T-cell (primary cell): ENCODE results near the gene MTREX. TPM values are rescaled to one million over a fixed set of nuclear protein-coding genes. Genes with fewer than 3 reads are reported as not detected.

Experiments used
- ATAC-seq, 4 experiments: fragments of 200-7000 bp in 3 of 4; fragments of 150-1000 bp in 1 of 4; cut with Tn5 transposase; replicated peaks in 1 of 4; 1 replicate in 3 of 4; 2 replicates in 1 of 4; pipeline ENCODE4 v1.10.0; 2021; ENCODE audit warnings: moderate library complexity in 3 of 4, mild to moderate bottlenecking in 2 of 4, moderate number of reproducible peaks in 1 of 4
- CTCF ChIA-PET, 2 donors: fragments of 300-600 bp; sonication (Branson Sonifier 250); formaldehyde crosslinking; loops; one replicate each; lab custom pipeline; 2022; ENCODE audit warnings: antibody characterized with exemption in 2 of 2; lab: Charles Lee
- POLR2A ChIA-PET, 2 donors: fragments of 300-600 bp; sonication (Branson Sonifier 250); formaldehyde crosslinking; loops; one replicate each; lab custom pipeline; 2022; ENCODE audit warnings: antibody characterized with exemption in 2 of 2; lab: Charles Lee
- DNase-seq, 35 experiments: peaks; one replicate each; pipeline versions ENCODE4 v3.0.0 to v3.0.0-alpha.2; 2013 to 2023
- H3K27ac ChIP-seq: one replicate; pipeline ENCODE4 v1.5.1; 2013; ENCODE audit warnings: low read length
- H3K27me3 ChIP-seq, 2 experiments: replicated peaks in 1 of 2; 1 replicate in 1 of 2; 2 replicates in 1 of 2; pipeline versions ENCODE4 v1.6.1 to v1.7.0; 2013; ENCODE audit warnings: low read length in 1 of 2, mixed read lengths in 1 of 2; ENCODE audit not compliant: control insufficient read depth in 2 of 2, insufficient read depth in 2 of 2; ENCODE audit errors: extremely low read depth in 1 of 2
- H3K36me3 ChIP-seq, 2 donors: 1 replicate in 1 of 2; 2 replicates in 1 of 2; pipeline versions ENCODE4 v1.6.1 to v1.7.0; 2013; ENCODE audit warnings: low read length in 1 of 2; ENCODE audit not compliant: control insufficient read depth in 2 of 2, insufficient read depth in 1 of 2; ENCODE audit errors: extremely low read depth in 1 of 2
- H3K4me1 ChIP-seq, 2 experiments: 1 replicate in 1 of 2; 2 replicates in 1 of 2; pipeline versions ENCODE4 v1.6.1 to v1.7.0; 2013; ENCODE audit warnings: low read length in 2 of 2, mixed read lengths in 1 of 2; ENCODE audit not compliant: insufficient read depth in 2 of 2, control insufficient read depth in 1 of 2; ENCODE audit errors: extremely low read depth in 1 of 2
- H3K4me3 ChIP-seq, 2 donors: 1 replicate in 1 of 2; 2 replicates in 1 of 2; pipeline versions ENCODE4 v1.5.1 to v1.7.0; 2013; ENCODE audit warnings: mild to moderate bottlenecking in 2 of 2, low read length in 1 of 2, moderate library complexity in 1 of 2; ENCODE audit not compliant: control insufficient read depth in 1 of 2; ENCODE audit errors: extremely low read depth in 1 of 2
- H3K9me3 ChIP-seq: 2 replicates; pipeline ENCODE4 v1.7.0; 2013
- H3K27ac Mint-ChIP-seq, 2 donors: one replicate each; pipeline ENCODE4 v1.8.0; 2020 to 2021; ENCODE audit warnings: mild to moderate bottlenecking in 2 of 2, mixed read lengths in 2 of 2
- H3K27me3 Mint-ChIP-seq, 2 donors: one replicate each; pipeline ENCODE4 v1.8.0; 2021 to 2022; ENCODE audit warnings: mixed read lengths in 2 of 2
- H3K36me3 Mint-ChIP-seq: one replicate; pipeline ENCODE4 v1.8.0; 2021; ENCODE audit warnings: mixed read lengths
- H3K4me1 Mint-ChIP-seq, 3 donors: one replicate each; pipeline ENCODE4 v1.8.0; 2020 to 2022; ENCODE audit warnings: mixed read lengths in 3 of 3, mild to moderate bottlenecking in 1 of 3
- H3K4me3 Mint-ChIP-seq, 3 donors: one replicate each; pipeline ENCODE4 v1.8.0; 2020 to 2022; ENCODE audit warnings: mild to moderate bottlenecking in 3 of 3, mixed read lengths in 3 of 3, moderate library complexity in 3 of 3
- H3K9me3 Mint-ChIP-seq, 3 donors: one replicate each; pipeline ENCODE4 v1.8.0; 2020 to 2022; ENCODE audit warnings: mixed read lengths in 3 of 3
- WGBS: methylation state at CpG from one replicate; pipeline ENCODE4 v1.1.5; 2013; ENCODE audit warnings: missing lambda C conversion rate; ENCODE audit not compliant: insufficient coverage; 5-methylcytosine and 5-hydroxymethylcytosine counted together
- total RNA-seq, 35 experiments: library from RNA in 6 of 35; stranded (reverse) in 6 of 35; fragments of 120-200 nt in 1 of 35; gene quantifications; one replicate each; pipeline versions ENCODE4 v1.2.1 to v1.2.4 and lab custom pipeline; 2013 to 2026

MTREX gene
- total RNA-seq, 5 donors from 2014 or later (not counting 1 experiment from before 2014, with no cell fraction given), result 60.2 to 75.1 (median 62.0) TPM

DNA sequence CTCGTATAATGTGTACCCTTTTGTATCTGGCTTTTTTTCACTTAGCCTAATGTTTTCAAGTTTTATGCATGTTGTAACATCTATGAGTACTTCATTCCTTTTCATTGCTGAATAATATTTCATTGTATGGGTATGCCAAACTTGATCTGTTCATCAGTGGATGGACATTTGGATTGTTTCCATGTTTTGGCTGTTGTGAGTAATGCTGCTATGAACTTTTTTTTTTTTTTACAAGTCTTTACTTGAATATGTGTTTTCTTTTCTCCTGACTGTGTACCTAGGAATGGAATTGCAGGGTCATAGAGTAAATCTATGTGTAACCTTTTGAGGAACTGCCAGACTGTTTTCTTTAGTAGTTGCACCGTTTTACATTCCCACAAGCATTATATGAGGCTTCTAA lies 52.4 kb downstream of the MTREX start:
- no peak overlapping the region for H3K4me3 Mint-ChIP-seq
- DNase-seq (no peak), ATAC-seq (no peak)
- Histone ChIP-seq H3K27ac (no peak overlapping the region), H3K27me3 (no peaks in the 10 kb centered on the region), H3K9me3 (no peaks in the 10 kb centered on the region), H3K4me1 (no peaks in the 10 kb centered on the region), H3K36me3 (peaks cover 12 to 44% of the 10 kb centered on the region in 2 donors), H3K4me3 (no peak overlapping the region)
- H3K27me3 Mint-ChIP-seq, result no peaks in the 10 kb centered on the region
- no CpG with 5 or more reads among the region's 2 CpGs for WGBS
- POLR2A ChIA-PET, result no interaction called here
- CTCF ChIA-PET, result no interaction called here
- no peaks in the 10 kb centered on the region for H3K9me3 Mint-ChIP-seq
- peaks cover 49% of the 10 kb centered on the region for H3K36me3 Mint-ChIP-seq
- H3K27ac Mint-ChIP-seq, result no peak overlapping the region
- peaks cover 0 to 4% (median 1%) of the 10 kb centered on the region in 3 donors for H3K4me1 Mint-ChIP-seq

DNA sequence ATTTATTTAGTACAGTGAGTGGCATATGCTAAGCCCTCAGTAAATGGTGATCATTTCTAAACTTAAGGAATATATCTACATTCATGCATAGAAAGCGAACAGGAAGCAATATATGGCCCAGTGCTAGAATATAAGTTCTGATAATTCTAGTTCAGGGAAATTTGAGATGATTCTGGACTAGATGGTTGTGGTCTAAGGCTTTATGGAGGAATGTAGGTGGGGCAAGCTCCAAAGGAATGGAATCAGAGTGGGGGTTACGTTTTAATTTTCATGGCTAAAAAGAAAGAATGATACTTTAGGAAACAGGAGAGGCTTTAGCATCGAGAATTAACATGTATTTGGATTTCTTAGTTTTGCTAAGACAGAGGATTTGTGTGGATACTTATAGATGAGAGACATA lies 56.1 kb downstream of the MTREX start:
- ChIA-PET CTCF (no interaction called here), POLR2A (no interaction called here)
- H3K27me3 ChIP-seq, result no peaks in the 10 kb centered on the region
- no peak for DNase-seq
- H3K4me3 ChIP-seq, result no peak overlapping the region
- Mint-ChIP-seq H3K36me3 (peaks cover 48% of the 10 kb centered on the region), H3K4me1 (peaks cover 0 to 4% (median 1%) of the 10 kb centered on the region in 3 donors), H3K27me3 (no peaks in the 10 kb centered on the region), H3K9me3 (no peaks in the 10 kb centered on the region), H3K27ac (no peak overlapping the region), H3K4me3 (no peak overlapping the region)
- no peaks in the 10 kb centered on the region for H3K4me1 ChIP-seq
- no peak for ATAC-seq
- H3K36me3 ChIP-seq, result peaks cover 10 to 35% of the 10 kb centered on the region in 2 donors
- 86% methylated on average over 1 of the region's 3 CpGs for WGBS
- no peak overlapping the region for H3K27ac ChIP-seq
- no peaks in the 10 kb centered on the region for H3K9me3 ChIP-seq

DNA sequence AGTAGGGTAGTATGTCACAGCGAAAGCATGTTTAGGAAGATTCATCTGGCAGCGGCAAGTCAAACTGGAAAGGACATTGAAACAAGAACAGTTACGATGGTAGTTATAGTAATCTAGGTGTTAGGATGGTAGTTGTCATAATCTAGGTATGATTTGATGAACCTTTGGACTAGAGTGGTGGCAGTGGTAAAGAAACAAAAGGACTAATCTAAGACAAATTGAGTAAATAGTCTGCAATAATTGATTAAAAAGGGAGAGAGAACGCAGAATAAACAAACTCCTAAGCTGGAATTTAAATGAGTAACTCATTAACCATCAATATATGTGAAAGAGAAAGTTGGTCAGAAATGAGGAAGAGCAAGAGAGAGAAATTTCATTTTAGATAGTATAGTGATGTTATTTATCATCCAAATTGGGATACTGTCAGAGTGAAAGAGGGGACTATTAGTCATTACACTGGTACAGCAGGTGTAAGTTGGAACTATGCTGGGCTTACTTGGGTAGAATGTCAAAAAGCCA lies 56.8 kb downstream of the MTREX start:
- Mint-ChIP-seq H3K9me3 (no peaks in the 10 kb centered on the region), H3K4me1 (peaks cover 0 to 4% (median 1%) of the 10 kb centered on the region in 3 donors), H3K36me3 (peaks cover 45% of the 10 kb centered on the region), H3K27me3 (no peaks in the 10 kb centered on the region), H3K4me3 (no peak overlapping the region), H3K27ac (no peak overlapping the region)
- Histone ChIP-seq H3K36me3 (peaks cover 10 to 36% of the 10 kb centered on the region in 2 donors), H3K9me3 (no peaks in the 10 kb centered on the region), H3K4me1 (no peaks in the 10 kb centered on the region), H3K4me3 (no peak overlapping the region), H3K27ac (no peak overlapping the region), H3K27me3 (no peaks in the 10 kb centered on the region)
- CTCF ChIA-PET, result no interaction called here
- ATAC-seq (no peak), DNase-seq (no peak)
- WGBS, result 60% methylated on average over 1 of the region's 4 CpGs
- POLR2A ChIA-PET, result no interaction called here

DNA sequence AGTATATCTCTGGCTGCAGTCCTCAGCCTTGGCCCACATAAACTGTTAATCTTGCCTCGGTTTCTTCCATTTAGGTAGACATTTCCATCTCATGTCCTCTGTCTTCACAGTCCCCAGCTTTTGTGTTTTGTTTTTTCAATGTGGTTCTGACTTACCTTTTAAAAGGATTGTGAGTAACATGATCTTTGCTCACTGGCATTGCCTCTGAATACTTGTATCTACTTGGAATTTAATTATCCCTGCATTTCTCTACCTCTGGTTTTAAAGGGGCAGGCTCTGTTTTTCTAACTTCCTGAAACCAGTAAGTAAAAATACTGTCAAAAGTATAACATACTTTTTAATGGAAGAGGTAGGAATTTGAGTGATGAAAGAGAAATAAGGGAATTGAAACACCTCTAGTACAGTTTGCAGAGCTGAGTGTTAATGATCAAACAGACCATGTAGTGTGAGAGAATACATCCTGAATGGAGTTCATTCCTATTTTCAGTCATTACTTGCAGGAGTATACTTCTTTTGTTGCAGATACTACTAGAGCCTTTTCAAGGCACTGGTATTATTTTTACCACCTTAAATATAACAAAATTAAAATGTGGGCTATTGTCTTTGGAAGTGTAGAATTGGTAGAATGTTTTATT lies 62.6 kb downstream of the MTREX start:
- Mint-ChIP-seq H3K9me3 (peaks cover 5 to 18% (median 10%) of the 10 kb centered on the region in 3 donors), H3K36me3 (peaks cover 67% of the 10 kb centered on the region), H3K27ac (no peak overlapping the region), H3K4me1 (peaks cover 0 to 6% (median 0%) of the 10 kb centered on the region in 3 donors), H3K4me3 (no peak overlapping the region), H3K27me3 (no peaks in the 10 kb centered on the region)
- no CpG with 5 or more reads among the region's 1 CpG for WGBS
- Histone ChIP-seq H3K27me3 (no peaks in the 10 kb centered on the region), H3K4me1 (no peaks in the 10 kb centered on the region), H3K4me3 (no peak overlapping the region), H3K27ac (no peak overlapping the region), H3K9me3 (peaks cover 3% of the 10 kb centered on the region), H3K36me3 (peaks cover 7 to 49% of the 10 kb centered on the region in 2 donors)
- ChIA-PET CTCF (no interaction called here), POLR2A (no interaction called here)
- DNase-seq (no peak), ATAC-seq (no peak)

DNA sequence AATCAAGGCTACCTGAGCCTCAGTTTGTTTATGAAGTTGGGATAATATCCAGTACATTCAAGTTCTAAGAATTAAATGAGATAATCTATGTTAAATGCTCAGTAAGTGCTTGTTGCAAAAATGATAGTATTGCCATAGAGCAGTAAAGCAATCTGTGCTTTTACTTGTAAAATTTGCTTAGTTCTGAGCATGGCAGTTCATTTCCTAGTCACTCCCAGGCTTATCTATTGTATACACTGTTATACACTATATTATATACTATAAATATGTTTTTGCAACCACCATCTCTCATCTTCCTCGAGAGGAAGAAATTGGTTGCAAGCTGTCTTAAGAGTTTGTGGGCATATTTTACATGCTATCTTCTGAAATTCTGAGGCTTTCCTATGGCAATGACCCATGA lies 63.4 kb downstream of the MTREX start:
- no peak overlapping the region for H3K4me3 Mint-ChIP-seq
- Histone ChIP-seq H3K9me3 (peaks cover 3% of the 10 kb centered on the region), H3K36me3 (peaks cover 7 to 52% of the 10 kb centered on the region in 2 donors), H3K27me3 (no peaks in the 10 kb centered on the region), H3K27ac (no peak overlapping the region), H3K4me1 (no peaks in the 10 kb centered on the region), H3K4me3 (no peak overlapping the region)
- peaks cover 72% of the 10 kb centered on the region for H3K36me3 Mint-ChIP-seq
- H3K4me1 Mint-ChIP-seq, result peaks cover 0 to 6% (median 0%) of the 10 kb centered on the region in 3 donors
- no peaks in the 10 kb centered on the region for H3K27me3 Mint-ChIP-seq
- ChIA-PET POLR2A (no interaction called here), CTCF (interaction anchor here in 1 of 2 donors (0.6 kb wide), 1 partner anchor 1410 kb away, joined by 7 read pairs; no protein-coding TSS in a partner anchor)
- H3K9me3 Mint-ChIP-seq, result peaks cover 5 to 18% (median 10%) of the 10 kb centered on the region in 3 donors
- ATAC-seq (no peak), DNase-seq (no peak)
- H3K27ac Mint-ChIP-seq, result no peak overlapping the region
- no CpG with 5 or more reads among the region's 1 CpG for WGBS

DNA sequence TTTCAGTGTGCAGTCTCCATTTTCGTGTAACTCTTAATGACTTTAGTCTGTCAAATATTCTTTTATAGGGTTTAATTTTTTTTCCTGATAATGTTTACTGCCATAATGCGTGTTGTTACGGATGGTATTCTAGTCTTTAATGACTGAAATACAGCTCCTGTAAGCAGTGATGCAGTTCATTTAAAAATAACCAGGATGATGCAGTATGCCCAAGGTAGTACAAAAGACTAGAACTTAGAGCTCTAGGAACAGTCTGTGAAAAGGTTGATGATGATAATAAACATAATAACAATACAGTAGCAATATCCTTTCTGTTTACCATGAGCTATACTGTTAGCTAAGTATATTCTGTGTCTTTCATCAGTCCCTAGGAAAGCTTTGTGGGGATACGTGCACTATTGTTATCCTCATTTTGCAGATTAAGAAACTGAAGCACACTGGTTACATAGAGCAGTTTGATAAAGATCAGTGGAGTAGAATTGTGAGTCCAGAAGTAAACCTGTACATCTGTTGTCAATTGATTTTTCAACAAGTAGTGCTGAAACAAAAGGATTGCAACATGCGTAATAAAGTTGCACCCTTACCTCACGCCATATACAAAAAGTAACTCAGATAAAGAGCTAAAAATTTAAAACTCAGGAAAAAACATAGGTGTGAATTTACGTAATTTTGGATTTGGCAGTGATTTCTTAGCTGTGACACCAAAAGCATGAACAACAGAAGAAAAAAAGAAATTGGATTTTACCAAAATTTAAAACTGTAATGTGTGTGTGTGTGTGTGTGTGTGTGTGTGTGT lies 64.5 kb downstream of the MTREX start:
- Histone ChIP-seq H3K9me3 (peaks cover 3% of the 10 kb centered on the region), H3K4me1 (no peaks in the 10 kb centered on the region), H3K27me3 (no peaks in the 10 kb centered on the region), H3K27ac (no peak overlapping the region), H3K36me3 (peaks cover 3 to 44% of the 10 kb centered on the region in 2 donors), H3K4me3 (no peak overlapping the region)
- peak overlapping the region in 1 of 3 donors; percentile 28 for H3K4me3 Mint-ChIP-seq
- POLR2A ChIA-PET, result interaction anchor here in 1 of 2 donors (0.7 kb wide), 1 partner anchor 697 kb away, joined by 6 read pairs; no protein-coding TSS in a partner anchor
- peaks cover 5 to 18% (median 10%) of the 10 kb centered on the region in 3 donors for H3K9me3 Mint-ChIP-seq
- DNase-seq, result no peak
- peaks cover 66% of the 10 kb centered on the region for H3K36me3 Mint-ChIP-seq
- no peak for ATAC-seq
- H3K27me3 Mint-ChIP-seq, result no peaks in the 10 kb centered on the region
- WGBS, result 100% methylated on average over 3 of the region's 7 CpGs
- no peak overlapping the region for H3K27ac Mint-ChIP-seq
- H3K4me1 Mint-ChIP-seq, result peaks cover 0 to 6% (median 0%) of the 10 kb centered on the region in 3 donors
- CTCF ChIA-PET, result interaction anchor here in 1 of 2 donors (0.7 to 1.4 kb wide), 2 partner anchors 30 to 231 kb away, joined by 3 read pairs; no protein-coding TSS in a partner anchor
